GM21528 (cell line): ENCODE results near the gene CEP85.
"Not testable (repeated sequence)": the region's sequence is repeated elsewhere in the genome, so short reads cannot be mapped to it uniquely, and the experiment has no call there.

ENCODE experiments used
- ATAC-seq: cut with Tn5 transposase; IDR thresholded peaks from one replicate; pipeline ENCODE4 v1.9.1; 2021; ENCODE audit warnings: mild to moderate bottlenecking, moderate library complexity; ENCODE audit not compliant: unreplicated experiment, low FRiP score

Gene CEP85

GRCh38 chr1:26221094-26221493 is 12.9 kb upstream of the CEP85 start:
- no peak for ATAC-seq

- ATAC-seq, result no peak
Observed at GRCh38 chr1:26224606-26225005, 9.4 kb upstream of the CEP85 start.

GRCh38 chr1:26225033-26225831 is 8.8 kb upstream of the CEP85 start:
- ATAC-seq, result no peak

- not testable (repeated sequence) for ATAC-seq
Observed at GRCh38 chr1:26230682-26231081, 3.3 kb upstream of the CEP85 start.

GRCh38 chr1:26234644-26235370 is 807 bp downstream of the CEP85 start:
- ATAC-seq, result peak; percentile 7

GRCh38 chr1:26237230-26237966 is 3.4 kb downstream of the CEP85 start:
- no peak for ATAC-seq

- ATAC-seq, result no peak
Observed at GRCh38 chr1:26239936-26240335, 5.9 kb downstream of the CEP85 start.

- no peak for ATAC-seq
Observed at GRCh38 chr1:26252718-26253117, 18.7 kb downstream of the CEP85 start.

GRCh38 chr1:26254404-26254803 is 20.4 kb downstream of the CEP85 start:
- no peak for ATAC-seq

- no peak for ATAC-seq
Observed at GRCh38 chr1:26257222-26257621, 23.2 kb downstream of the CEP85 start.

- no peak for ATAC-seq
Observed at GRCh38 chr1:26259005-26259404, 25.0 kb downstream of the CEP85 start.

- ATAC-seq, result no peak
Observed at GRCh38 chr1:26259578-26259977, 25.6 kb downstream of the CEP85 start.

GRCh38 chr1:26263212-26263611 is 29.2 kb downstream of the CEP85 start:
- ATAC-seq, result no peak

- no peak for ATAC-seq
Observed at GRCh38 chr1:26265405-26265804, 31.4 kb downstream of the CEP85 start.

GRCh38 chr1:26268290-26269197 is 34.5 kb downstream of the CEP85 start:
- ATAC-seq, result no peak

GRCh38 chr1:26269198-26269550 is 35.2 kb downstream of the CEP85 start:
- ATAC-seq, result no peak

GRCh38 chr1:26274801-26275425 is 40.9 kb downstream of the CEP85 start:
- no peak for ATAC-seq

- ATAC-seq, result no peak
Observed at GRCh38 chr1:26275580-26276431, 41.8 kb downstream of the CEP85 start.

- no peak for ATAC-seq
Observed at GRCh38 chr1:26276432-26276838, 42.4 kb downstream of the CEP85 start.
